Subcutaneous adipose tissue (tissue), 4 donors: ENCODE measurements around the gene NMBR. TPM values are rescaled to one million over a fixed set of nuclear protein-coding genes. Genes with fewer than 3 reads are reported as not detected.

Experiments used
- total RNA-seq, 4 donors: library from RNA; depleted of rRNA; stranded (reverse); fragments of >200 nt; gene quantifications; one replicate each; pipeline ENCODE4 v1.1.0, GENCODE V29; 2016
- TF ChIP-seq, protein P1 (sequence below): fragments of 450-650 bp; IDR thresholded peaks from one replicate; pipeline ENCODE4 v1.5.1; 2016; ENCODE audit warnings: low read depth, mild to moderate bottlenecking, control low read depth, antibody characterized with exemption, moderate library complexity

NMBR gene
- total RNA-seq: not detected

DNA sequence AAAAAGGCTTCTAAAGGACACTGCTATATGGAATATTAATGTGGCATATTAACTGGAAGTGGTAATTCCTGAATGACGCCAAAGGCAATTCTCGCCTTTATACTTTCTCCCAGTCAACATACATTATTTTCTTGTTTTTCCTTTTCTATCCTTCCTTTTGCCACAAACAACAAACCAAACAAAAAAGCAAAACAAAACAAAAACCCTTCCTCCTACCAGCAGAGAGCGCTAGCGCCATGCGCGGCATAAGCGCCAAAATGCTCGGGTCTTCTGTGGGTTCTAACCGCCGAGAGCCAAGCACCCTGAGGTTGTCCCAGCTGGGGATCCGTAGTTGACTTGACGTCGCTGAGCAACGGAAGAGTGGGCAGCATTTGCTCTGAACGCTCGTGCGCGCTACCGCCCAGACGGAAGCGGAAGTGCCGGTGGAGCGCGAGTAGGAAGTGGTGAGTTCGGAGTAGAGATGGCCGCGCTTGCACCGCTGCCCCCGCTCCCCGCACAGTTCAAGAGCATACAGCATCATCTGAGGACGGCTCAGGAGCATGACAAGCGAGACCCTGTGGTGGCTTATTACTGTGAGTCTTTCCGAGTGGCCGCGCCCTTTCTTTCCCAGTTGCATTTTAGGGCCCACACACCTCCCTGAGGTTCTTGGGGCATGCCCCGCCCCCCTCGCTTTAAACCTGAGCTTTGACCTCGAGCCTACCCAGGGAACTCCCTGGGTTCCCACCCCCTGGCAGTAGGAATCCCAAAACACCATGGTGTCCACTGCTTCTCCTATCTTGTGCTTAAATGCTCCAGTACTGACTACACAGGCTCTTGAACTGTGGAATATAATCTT is at the start of gene NMBR, which contains the start of gene VTA1:
Gene NMBR (minus strand): TSS at position 295 of the 835 bp plus-strand sequence. CDS start 58,464 bp downstream, outside the sequence.
Gene VTA1 (plus strand): TSS at position 436 of the 835 bp plus-strand sequence. CDS start 25 bp downstream, at position 461.
- TF ChIP-seq, protein P1, sequence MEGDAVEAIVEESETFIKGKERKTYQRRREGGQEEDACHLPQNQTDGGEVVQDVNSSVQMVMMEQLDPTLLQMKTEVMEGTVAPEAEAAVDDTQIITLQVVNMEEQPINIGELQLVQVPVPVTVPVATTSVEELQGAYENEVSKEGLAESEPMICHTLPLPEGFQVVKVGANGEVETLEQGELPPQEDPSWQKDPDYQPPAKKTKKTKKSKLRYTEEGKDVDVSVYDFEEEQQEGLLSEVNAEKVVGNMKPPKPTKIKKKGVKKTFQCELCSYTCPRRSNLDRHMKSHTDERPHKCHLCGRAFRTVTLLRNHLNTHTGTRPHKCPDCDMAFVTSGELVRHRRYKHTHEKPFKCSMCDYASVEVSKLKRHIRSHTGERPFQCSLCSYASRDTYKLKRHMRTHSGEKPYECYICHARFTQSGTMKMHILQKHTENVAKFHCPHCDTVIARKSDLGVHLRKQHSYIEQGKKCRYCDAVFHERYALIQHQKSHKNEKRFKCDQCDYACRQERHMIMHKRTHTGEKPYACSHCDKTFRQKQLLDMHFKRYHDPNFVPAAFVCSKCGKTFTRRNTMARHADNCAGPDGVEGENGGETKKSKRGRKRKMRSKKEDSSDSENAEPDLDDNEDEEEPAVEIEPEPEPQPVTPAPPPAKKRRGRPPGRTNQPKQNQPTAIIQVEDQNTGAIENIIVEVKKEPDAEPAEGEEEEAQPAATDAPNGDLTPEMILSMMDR: no peak

GRCh38 chr6:142195862-142196541 is 49.1 kb upstream of the NMBR start:
- TF ChIP-seq, protein P1: no peak

DNA sequence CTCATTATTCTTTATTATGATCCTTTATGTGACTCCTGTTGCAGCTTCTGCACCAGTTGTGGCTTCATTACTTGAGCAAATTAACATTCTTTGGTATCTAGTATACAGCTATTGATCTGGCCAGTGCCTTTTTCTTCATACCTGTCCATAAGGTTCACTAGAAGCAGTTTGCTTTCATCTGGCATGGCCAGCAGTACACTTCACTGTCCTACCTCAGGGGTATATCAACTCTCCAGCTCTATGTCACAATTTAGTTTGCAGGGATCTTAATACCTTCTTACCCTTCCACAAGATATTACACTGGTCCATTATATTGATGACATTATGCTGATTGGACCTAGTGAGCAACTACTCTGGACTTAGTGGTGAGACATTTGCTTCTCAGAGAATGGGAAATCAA is 46.7 kb upstream of the NMBR start:
- TF ChIP-seq, protein P1: no peak

GRCh38 chr6:142192343-142192742 is 45.4 kb upstream of the NMBR start:
- TF ChIP-seq, protein P1: no peak

DNA sequence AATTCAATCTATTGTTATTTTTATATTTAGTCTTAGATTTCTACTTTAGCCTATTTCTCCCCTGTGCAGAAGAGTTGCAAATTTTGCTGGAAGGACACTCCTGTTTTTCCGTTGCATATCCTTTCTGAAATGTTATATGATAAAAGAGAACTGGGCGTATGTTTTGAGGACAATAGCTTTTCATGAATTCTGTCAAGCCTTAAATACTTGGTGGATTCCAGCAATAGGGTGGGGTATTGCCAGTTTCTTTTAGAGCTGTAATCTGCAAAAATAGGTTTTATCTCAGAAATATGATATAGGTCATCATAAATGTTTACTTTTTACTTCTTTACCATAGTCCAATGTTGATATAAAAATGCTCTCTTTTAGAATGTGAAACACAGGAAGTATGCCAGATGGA is 42.1 kb upstream of the NMBR start:
- TF ChIP-seq, protein P1: no peak

- TF ChIP-seq, protein P1: no peak
Measured at GRCh38 chr6:142187209-142187608, 40.3 kb upstream of the NMBR start.

DNA sequence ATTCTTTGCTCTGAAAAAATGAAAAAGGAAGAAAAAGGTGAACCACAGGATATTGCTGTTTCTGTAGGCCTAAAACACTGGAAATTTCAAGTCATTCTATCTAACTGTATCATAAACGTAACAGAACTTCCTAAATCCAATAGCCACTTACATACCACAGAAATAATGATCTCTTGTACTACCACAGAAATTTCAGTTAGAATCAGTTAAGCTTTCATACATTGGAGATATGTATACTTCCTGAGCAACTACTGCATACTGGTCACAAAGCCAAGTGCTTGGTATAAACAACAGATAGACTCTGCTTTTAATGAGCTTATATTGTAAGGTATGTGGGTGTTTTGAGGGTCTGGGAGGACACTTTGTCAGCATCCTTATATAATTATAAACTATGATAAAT is 38.7 kb upstream of the NMBR start:
- TF ChIP-seq, protein P1: no peak
